A549 (cell line): Measurements from ENCODE around the gene UBE2K. TPM values are rescaled to one million over a fixed set of nuclear protein-coding genes. Genes with fewer than 3 reads are reported as not detected.
A peak's percentile ranks its signal among the peaks of the same experiment; 100 is the strongest.

Source experiments
- ATAC-seq, 2 experiments: fragments of 200-7000 bp in 1 of 2; fragments of >200 bp in 1 of 2; cut with Nextera tagmentation in 1 of 2; cut with Tn5 transposase in 1 of 2; 3 replicates each; pipeline versions ENCODE4 v1.8.0 to v1.9.1; 2018 to 2020; ENCODE audit warnings: mild to moderate bottlenecking in 1 of 2, moderate library complexity in 1 of 2
- CTCF ChIA-PET: fragments of 300-600 bp; sonication (Branson Sonifier 250); formaldehyde crosslinking; extraction: SDS; loops from one replicate; lab custom pipeline; 2021; ENCODE audit warnings: antibody characterized with exemption, inconsistent platforms; lab: Yijun Ruan, JAX
- POLR2A ChIA-PET: fragments of 350-600 bp; formaldehyde crosslinking; extraction: SDS; loops from one replicate; lab custom pipeline; 2021; ENCODE audit warnings: antibody characterized with exemption, inconsistent platforms; lab: Yijun Ruan, JAX
- DNase-seq, 2 experiments: peaks; one replicate each; pipeline versions ENCODE4 v3.0.0 to v3.0.0-alpha.2; 2011 to 2016; ENCODE audit warnings: low read depth in 1 of 2, low spot score in 1 of 2
- FAIRE-seq: peaks from 2 replicates; lab custom pipeline; 2011; peaks lifted over from hg19 to GRCh38; lab: Jason Lieb, UNC
- H3K27ac ChIP-seq, 2 experiments: fragments of >200 bp; sonication (Bioruptor Twin); formaldehyde crosslinking; 3 replicates each; pipeline ENCODE4 v1.5.1; 2016 to 2017
- H3K4me1 ChIP-seq: fragments of >200 bp; sonication (Bioruptor Twin); formaldehyde crosslinking; 3 replicates; pipeline ENCODE4 v1.6.1; 2016
- H3K4me2 ChIP-seq: fragments of >200 bp; sonication (Bioruptor Twin); formaldehyde crosslinking; 3 replicates; pipeline ENCODE4 v1.6.1; 2016
- H3K4me3 ChIP-seq: fragments of >200 bp; sonication (Bioruptor Twin); formaldehyde crosslinking; 3 replicates; pipeline ENCODE4 v1.5.1; 2016
- H3K9me3 ChIP-seq: fragments of >200 bp; sonication (Bioruptor Twin); formaldehyde crosslinking; 3 replicates; pipeline ENCODE4 v1.6.1; 2016
- CBX2 ChIP-seq: fragments of 200-600 bp; sonication (generic); IDR thresholded peaks from 2 replicates; pipeline ENCODE4 v1.6.1; 2016; ENCODE audit warnings: low read depth, mild to moderate bottlenecking, borderline replicate concordance
- ESRRA ChIP-seq: fragments of 150-350 bp; IDR thresholded peaks from 2 replicates; pipeline ENCODE4 v1.6.1; 2014; ENCODE audit warnings: mild to moderate bottlenecking, low read length, borderline replicate concordance
- FOSB ChIP-seq: fragments of 250-450 bp; sonication (Bioruptor Pico); IDR thresholded peaks from 2 replicates; pipeline ENCODE4 v1.5.0; 2020; ENCODE audit warnings: mild to moderate bottlenecking, moderate library complexity
- FOSL2 ChIP-seq, 2 experiments: fragments of 450-650 bp in 1 of 2; fragments of >200 bp in 1 of 2; sonication (Bioruptor Twin) in 1 of 2; formaldehyde crosslinking; IDR thresholded peaks; 2 replicates each; pipeline versions ENCODE4 v1.5.0 to v1.6.1; 2016 to 2020; ENCODE audit warnings: mild to moderate bottlenecking in 1 of 2, moderate library complexity in 1 of 2
- GATA3 ChIP-seq: IDR thresholded peaks from 2 replicates; pipeline ENCODE4 v1.6.1; 2012; ENCODE audit warnings: borderline replicate concordance
- HEYL ChIP-seq: fragments of 250-450 bp; sonication (Bioruptor Pico); IDR thresholded peaks from 2 replicates; pipeline ENCODE4 v1.8.0; 2021; ENCODE audit warnings: mild to moderate bottlenecking, moderate library complexity
- JUN ChIP-seq, 2 experiments: fragments of >200 bp; sonication (Bioruptor Twin); formaldehyde crosslinking; IDR thresholded peaks; 2 replicates in 1 of 2; 3 replicates in 1 of 2; pipeline ENCODE4 v1.6.1; 2016 to 2017
- KDM5A ChIP-seq: fragments of 200-600 bp; sonication (generic); IDR thresholded peaks from 2 replicates; pipeline ENCODE4 v1.6.1; 2016; ENCODE audit warnings: antibody characterized with exemption, mild to moderate bottlenecking
- MAZ ChIP-seq: fragments of 150-350 bp; IDR thresholded peaks from 2 replicates; pipeline ENCODE4 v1.6.1; 2014; ENCODE audit warnings: antibody characterized with exemption, low read depth, low read length, borderline replicate concordance
- MYC ChIP-seq: IDR thresholded peaks from 2 replicates; pipeline ENCODE4 v1.6.1; 2012; ENCODE audit warnings: mild to moderate bottlenecking, inconsistent platforms, low read length, improper control_type of control experiment, borderline replicate concordance
- NPAS2 ChIP-seq: fragments of 250-450 bp; sonication (Bioruptor Pico); IDR thresholded peaks from 2 replicates; pipeline ENCODE4 v1.8.0; 2022; ENCODE audit warnings: mild to moderate bottlenecking, moderate library complexity, borderline replicate concordance
- PHF8 ChIP-seq: fragments of 200-600 bp; sonication (generic); IDR thresholded peaks from 2 replicates; pipeline ENCODE4 v1.6.1; 2016; ENCODE audit warnings: low read depth, mild to moderate bottlenecking, antibody characterized with exemption, moderate library complexity, borderline replicate concordance
- POLR2A ChIP-seq: IDR thresholded peaks from 2 replicates; pipeline ENCODE4 v1.6.1; 2012; ENCODE audit warnings: mild to moderate bottlenecking, low read length
- POLR2AphosphoS2 ChIP-seq: conservative IDR thresholded peaks from 2 replicates; pipeline ENCODE4 v1.6.1; 2012; ENCODE audit warnings: low read length, improper control_type of control experiment, inconsistent platforms
- RCOR1 ChIP-seq: fragments of 150-350 bp; IDR thresholded peaks from 2 replicates; pipeline ENCODE4 v1.6.1; 2014; ENCODE audit warnings: antibody characterized with exemption, low read length, low read depth
- SREBF2 ChIP-seq: fragments of 450-650 bp; IDR thresholded peaks from 2 replicates; pipeline ENCODE4 v1.6.1; 2014; ENCODE audit warnings: mild to moderate bottlenecking, moderate library complexity
- TP53 ChIP-seq: fragments of 250-450 bp; sonication (Bioruptor Pico); IDR thresholded peaks from 2 replicates; pipeline ENCODE4 v1.5.0; 2021; ENCODE audit warnings: mild to moderate bottlenecking, moderate library complexity
- ZNF302 ChIP-seq: fragments of 250-450 bp; sonication (Bioruptor Pico); IDR thresholded peaks from 2 replicates; pipeline ENCODE4 v1.9.0; 2021; ENCODE audit warnings: inconsistent platforms, mild to moderate bottlenecking, moderate library complexity
- ZSCAN20 ChIP-seq: fragments of 250-450 bp; sonication (Bioruptor Pico); IDR thresholded peaks from 2 replicates; pipeline ENCODE4 v1.8.0; 2022; ENCODE audit warnings: mild to moderate bottlenecking, moderate library complexity
- WGBS: methylation state at CpG from one replicate; pipeline ENCODE4 v1.1.6; 2017; ENCODE audit errors: missing lambda C conversion rate; 5-methylcytosine and 5-hydroxymethylcytosine counted together
- polyA minus RNA-seq: library from RNA; depleted of rRNA, polyadenylated mRNA; stranded (reverse); fragments of >200 nt; gene quantifications from 2 replicates; pipeline ENCODE4 v1.2.3, GENCODE V29; 2011; rRNA and poly(A)+ RNA removed
- polyA plus RNA-seq, 4 experiments: library from polyadenylated mRNA; depleted of rRNA in 3 of 4; stranded (reverse); fragments of >200 nt; fragmentation: RNase III in 1 of 4; extraction: RNeasy Plus Mini Kit Qiagen cat#74134 plus additional on column Dnase treatment in 1 of 4; gene quantifications; 2 replicates in 3 of 4; 3 replicates in 1 of 4; pipeline ENCODE4 v1.2.3, GENCODE V29; 2011 to 2017
- TF ChIP-seq, protein P1 (sequence below): IDR thresholded peaks from 2 replicates; pipeline ENCODE4 v1.6.1; 2012
- TF ChIP-seq, protein P2 (sequence below): fragments of >200 bp; sonication (Bioruptor Twin); formaldehyde crosslinking; IDR thresholded peaks from 3 replicates; pipeline ENCODE4 v1.6.1; 2016
- TF ChIP-seq, protein P3 (sequence below): fragments of 150-350 bp; IDR thresholded peaks from 2 replicates; pipeline ENCODE4 v1.6.1; 2014; ENCODE audit warnings: low read depth, mild to moderate bottlenecking, low read length
- TF ChIP-seq, protein P4 (sequence below): fragments of 250-450 bp; sonication (Bioruptor Pico); IDR thresholded peaks from 2 replicates; pipeline ENCODE4 v1.5.0; 2021; ENCODE audit warnings: mild to moderate bottlenecking, moderate library complexity, borderline replicate concordance

The UBE2K gene, protein sequence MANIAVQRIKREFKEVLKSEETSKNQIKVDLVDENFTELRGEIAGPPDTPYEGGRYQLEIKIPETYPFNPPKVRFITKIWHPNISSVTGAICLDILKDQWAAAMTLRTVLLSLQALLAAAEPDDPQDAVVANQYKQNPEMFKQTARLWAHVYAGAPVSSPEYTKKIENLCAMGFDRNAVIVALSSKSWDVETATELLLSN
- polyA plus RNA-seq (2011; rRNA removed) (116 and 130 TPM in 2 replicates), polyA plus RNA-seq (2017; fragmentation: RNase III; extraction: RNeasy Plus Mini Kit Qiagen cat#74134 plus additional on column Dnase treatment) (89.3 to 117 TPM (median 103 TPM) in 3 replicates), polyA minus RNA-seq (19.0 and 28.4 TPM in 2 replicates)
- polyA plus RNA-seq (2012; cell fraction: cytosol; rRNA removed) = 52.8 and 82.4 TPM in 2 replicates
- 6.5 and 8.4 TPM in 2 replicates for polyA plus RNA-seq (2012; cell fraction: nucleus; rRNA removed)

DNA sequence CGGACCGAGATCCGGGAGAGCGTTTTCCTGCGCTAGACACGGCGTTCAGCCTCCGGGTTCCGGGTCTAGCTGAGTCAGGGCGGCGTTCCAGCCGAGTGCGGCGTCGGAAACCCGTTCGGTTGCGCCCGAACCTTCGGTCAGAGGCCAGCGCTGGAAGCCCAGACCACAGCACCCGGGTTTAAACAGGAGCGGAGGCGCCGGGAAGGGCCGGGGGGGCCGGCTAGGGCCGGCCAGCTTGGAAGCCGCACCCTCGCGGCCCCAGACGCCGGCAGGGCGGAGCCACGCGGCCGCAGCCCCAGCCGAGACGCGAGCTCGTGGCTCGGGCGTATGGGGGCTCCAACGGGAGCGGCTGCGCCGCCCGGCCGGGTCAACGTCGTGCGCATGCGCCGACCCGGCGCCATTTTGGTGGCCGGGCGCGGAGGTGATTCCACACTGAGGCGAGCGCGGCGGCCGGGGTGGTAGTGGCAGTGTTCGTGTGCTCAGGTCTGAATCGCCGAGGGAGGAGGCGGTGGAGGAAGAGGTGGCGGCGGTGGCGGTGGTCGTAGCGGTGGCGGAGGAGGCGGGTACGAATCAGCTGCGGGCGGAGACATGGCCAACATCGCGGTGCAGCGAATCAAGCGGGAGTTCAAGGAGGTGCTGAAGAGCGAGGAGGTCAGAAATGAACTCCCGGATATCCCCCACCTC lies at the start of gene UBE2K:
Gene UBE2K, plus strand, starts transcription at position 397 of the 684 bp plus-strand sequence. Its CDS starts 192 bp downstream, at position 589.
- H3K4me1 ChIP-seq = 0 out of 3 replicates have a peak, but pooled peaks cover 12% of the 10 kb centered on the region
- POLR2A ChIA-PET = interaction anchor here (0.5 to 1.9 kb wide), 11 partner anchors 10 to 278 kb away, joined by 3 to 12 read pairs (median 4); partner anchors contain the start of genes SMIM14 and UGDH
- CTCF ChIA-PET = interaction anchor here (0.5 to 2.4 kb wide), 7 partner anchors 11 to 278 kb away, joined by 3 to 8 read pairs (median 3); no protein-coding TSS in a partner anchor
- FAIRE-seq (no peak), ATAC-seq (peak; percentile 97 to 98), DNase-seq (peak; percentile 70 to 81)
- H3K4me2 ChIP-seq = peak within 1 kb of the TSS; percentile 87
- 2% methylated on average over 20 of the region's 84 CpGs for WGBS
- TF ChIP-seq FOSL2 (IDR thresholded peaks at IDR 0.05) = no peak
- no peak for TF ChIP-seq FOSL2 (CRISPR knock-in tag; IDR thresholded peaks at IDR 0.05)
- TF ChIP-seq ESRRA = no peak
- peak; percentile 45; the same call in 1 of the 2 replicates for TF ChIP-seq PHF8
- no peak for TF ChIP-seq MYC
- TF ChIP-seq KDM5A = no peak
- TF ChIP-seq MAZ = no peak
- TF ChIP-seq, protein P1, sequence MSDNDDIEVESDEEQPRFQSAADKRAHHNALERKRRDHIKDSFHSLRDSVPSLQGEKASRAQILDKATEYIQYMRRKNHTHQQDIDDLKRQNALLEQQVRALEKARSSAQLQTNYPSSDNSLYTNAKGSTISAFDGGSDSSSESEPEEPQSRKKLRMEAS = peak; percentile 40; the same call in 1 of the 2 replicates
- TF ChIP-seq ZSCAN20 (CRISPR knock-in tag) = no peak
- peak in 1 of 2 experiments; percentile 64; a peak in 2 of 5 replicates for TF ChIP-seq JUN (IDR thresholded peaks at IDR 0.05)
- TF ChIP-seq POLR2A = peak; percentile 79
- TF ChIP-seq, protein P2, sequence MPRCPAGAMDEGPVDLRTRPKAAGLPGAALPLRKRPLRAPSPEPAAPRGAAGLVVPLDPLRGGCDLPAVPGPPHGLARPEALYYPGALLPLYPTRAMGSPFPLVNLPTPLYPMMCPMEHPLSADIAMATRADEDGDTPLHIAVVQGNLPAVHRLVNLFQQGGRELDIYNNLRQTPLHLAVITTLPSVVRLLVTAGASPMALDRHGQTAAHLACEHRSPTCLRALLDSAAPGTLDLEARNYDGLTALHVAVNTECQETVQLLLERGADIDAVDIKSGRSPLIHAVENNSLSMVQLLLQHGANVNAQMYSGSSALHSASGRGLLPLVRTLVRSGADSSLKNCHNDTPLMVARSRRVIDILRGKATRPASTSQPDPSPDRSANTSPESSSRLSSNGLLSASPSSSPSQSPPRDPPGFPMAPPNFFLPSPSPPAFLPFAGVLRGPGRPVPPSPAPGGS = peak; percentile 72; the same call in 2 of the 3 replicates
- H3K4me3 ChIP-seq = peak within 1 kb of the TSS; percentile 70
- H3K27ac ChIP-seq = peak within 1 kb of the TSS; percentile 90 to 97
- no peaks in the 10 kb centered on the region for H3K9me3 ChIP-seq

DNA sequence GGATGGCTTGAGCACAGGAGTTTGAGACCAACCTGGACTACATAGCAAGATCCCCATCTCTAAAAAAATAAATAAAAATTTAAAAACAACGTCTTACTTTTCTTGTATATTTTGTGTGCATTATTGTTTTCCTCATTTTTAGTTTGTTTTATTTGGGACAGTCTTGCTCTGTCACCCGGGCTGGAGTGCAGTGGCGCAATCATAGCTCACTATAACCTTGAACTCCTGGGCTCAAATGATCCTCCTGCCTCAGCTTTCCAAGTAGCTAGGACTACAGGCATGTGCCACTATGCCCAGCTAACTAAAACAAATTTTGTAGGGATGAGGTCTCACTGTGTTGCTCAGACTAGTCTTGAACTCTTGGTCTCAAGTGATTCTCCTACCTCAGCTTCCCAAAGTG lies 49.7 kb upstream of the UBE2K start:
- Histone ChIP-seq H3K9me3 (no peaks in the 10 kb centered on the region), H3K4me2 (no peak overlapping the region), H3K27ac (no peak overlapping the region), H3K4me3 (no peak overlapping the region), H3K4me1 (peaks cover 1% of the 10 kb centered on the region; the same call in 2 of the 3 replicates)
- ChIA-PET CTCF (no interaction called here), POLR2A (no interaction called here)
- 78% methylated on average over 3 of the region's 3 CpGs for WGBS
- DNase-seq = no peak
- TF ChIP-seq PHF8 (no peak), ZSCAN20 (CRISPR knock-in tag) (no peak), HEYL (CRISPR knock-in tag) (no peak), CBX2 (no peak), GATA3 (no peak), RCOR1 (no peak), ZNF302 (CRISPR knock-in tag) (no peak), MAZ (no peak), SREBF2 (no peak), FOSB (CRISPR knock-in tag) (no peak), ESRRA (no peak), NPAS2 (CRISPR knock-in tag) (no peak), JUN (IDR thresholded peaks at IDR 0.05) (no peak), POLR2AphosphoS2 (no peak), TP53 (CRISPR knock-in tag) (no peak)
- TF ChIP-seq, protein P3, sequence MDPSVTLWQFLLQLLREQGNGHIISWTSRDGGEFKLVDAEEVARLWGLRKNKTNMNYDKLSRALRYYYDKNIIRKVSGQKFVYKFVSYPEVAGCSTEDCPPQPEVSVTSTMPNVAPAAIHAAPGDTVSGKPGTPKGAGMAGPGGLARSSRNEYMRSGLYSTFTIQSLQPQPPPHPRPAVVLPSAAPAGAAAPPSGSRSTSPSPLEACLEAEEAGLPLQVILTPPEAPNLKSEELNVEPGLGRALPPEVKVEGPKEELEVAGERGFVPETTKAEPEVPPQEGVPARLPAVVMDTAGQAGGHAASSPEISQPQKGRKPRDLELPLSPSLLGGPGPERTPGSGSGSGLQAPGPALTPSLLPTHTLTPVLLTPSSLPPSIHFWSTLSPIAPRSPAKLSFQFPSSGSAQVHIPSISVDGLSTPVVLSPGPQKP = no peak
- TF ChIP-seq, protein P4, sequence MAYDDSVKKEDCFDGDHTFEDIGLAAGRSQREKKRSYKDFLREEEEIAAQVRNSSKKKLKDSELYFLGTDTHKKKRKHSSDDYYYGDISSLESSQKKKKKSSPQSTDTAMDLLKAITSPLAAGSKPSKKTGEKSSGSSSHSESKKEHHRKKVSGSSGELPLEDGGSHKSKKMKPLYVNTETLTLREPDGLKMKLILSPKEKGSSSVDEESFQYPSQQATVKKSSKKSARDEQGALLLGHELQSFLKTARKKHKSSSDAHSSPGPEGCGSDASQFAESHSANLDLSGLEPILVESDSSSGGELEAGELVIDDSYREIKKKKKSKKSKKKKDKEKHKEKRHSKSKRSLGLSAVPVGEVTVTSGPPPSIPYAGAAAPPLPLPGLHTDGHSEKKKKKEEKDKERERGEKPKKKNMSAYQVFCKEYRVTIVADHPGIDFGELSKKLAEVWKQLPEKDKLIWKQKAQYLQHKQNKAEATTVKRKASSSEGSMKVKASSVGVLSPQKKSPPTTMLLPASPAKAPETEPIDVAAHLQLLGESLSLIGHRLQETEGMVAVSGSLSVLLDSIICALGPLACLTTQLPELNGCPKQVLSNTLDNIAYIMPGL = no peak
- FAIRE-seq = no peak
- no peak for ATAC-seq
